Activated T-helper 1 cell treated with anti-CD3 and anti-CD28 coated beads, Interleukin-2, amount 50 U/mL, for 16 hours (primary cell): ENCODE results near the gene SLCO4A1.

ENCODE experiments used
- DNase-seq, 2 donors: peaks; one replicate each; pipeline ENCODE4 v3.0.0-alpha.2; 2020; ENCODE audit warnings: low read depth in 1 of 2, low spot score in 1 of 2

The SLCO4A1 gene

DNA sequence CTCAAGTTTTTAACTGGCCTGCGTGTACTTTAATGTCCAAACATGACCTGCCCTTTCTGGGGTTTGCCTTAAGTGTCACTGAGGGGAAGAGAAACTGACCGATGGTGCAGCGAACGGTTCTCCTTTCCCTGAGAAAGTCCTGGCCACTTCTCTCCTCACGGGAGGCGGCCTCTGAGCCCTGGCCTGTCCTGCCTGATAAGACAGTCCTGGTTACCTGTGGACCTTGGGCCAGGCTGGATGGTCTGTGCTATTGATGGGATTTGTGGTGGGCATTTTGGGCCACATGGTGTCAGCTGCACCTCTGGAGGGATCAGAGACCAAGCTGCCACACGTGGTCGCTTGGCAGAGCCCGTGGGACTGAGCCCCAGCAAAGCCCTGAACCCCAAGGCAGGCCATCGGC is 54.7 kb downstream of the SLCO4A1 start:
- no peak for DNase-seq

DNA sequence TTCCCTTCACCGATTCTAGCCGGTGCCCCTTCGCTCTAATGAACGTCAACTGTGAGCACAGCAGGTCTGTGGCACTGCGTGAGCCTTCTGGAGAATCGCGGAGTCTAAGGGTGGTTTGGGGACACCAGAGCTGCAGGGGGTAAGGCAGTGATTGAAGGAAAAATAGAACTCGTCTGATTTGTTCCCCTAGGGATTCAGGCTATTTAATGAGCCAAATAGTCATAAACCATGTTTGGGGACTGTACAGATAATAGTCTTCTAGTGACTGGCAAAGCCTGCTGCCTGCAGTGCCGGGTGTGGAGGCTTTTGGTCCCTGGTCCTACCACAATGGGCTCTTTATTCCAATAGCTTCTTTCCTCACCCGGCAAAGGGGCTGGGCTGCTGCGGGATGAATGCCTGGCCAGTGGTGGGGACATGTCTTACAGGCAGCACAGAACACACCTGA is 55.2 kb downstream of the SLCO4A1 start:
- no peak for DNase-seq

- DNase-seq: no peak
Observed at GRCh38 chr20:62698231-62698630, 55.9 kb downstream of the SLCO4A1 start.

- no peak for DNase-seq
Observed at GRCh38 chr20:62699296-62699695, 57.0 kb downstream of the SLCO4A1 start.

DNA sequence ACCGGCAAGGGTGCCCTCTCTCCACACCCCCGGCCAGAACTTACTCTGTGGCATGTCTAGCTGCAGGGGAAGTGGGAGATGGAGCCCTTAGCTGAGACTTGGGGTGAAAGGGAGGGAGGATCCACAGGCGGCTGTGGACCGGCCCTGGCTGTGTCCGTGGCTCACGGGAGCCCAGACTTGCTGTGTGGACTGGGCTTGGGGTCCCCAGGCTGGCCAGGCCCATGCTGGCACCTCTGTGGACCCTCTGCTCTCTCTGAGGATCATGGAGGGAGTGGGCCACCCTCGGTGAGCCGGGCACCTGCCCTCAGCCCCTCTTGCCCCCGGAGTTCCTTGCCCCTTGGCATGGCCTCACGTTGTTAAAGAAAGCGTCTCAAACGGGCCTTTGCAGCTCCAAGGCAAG is 57.4 kb downstream of the SLCO4A1 start:
- DNase-seq: no peak

DNA sequence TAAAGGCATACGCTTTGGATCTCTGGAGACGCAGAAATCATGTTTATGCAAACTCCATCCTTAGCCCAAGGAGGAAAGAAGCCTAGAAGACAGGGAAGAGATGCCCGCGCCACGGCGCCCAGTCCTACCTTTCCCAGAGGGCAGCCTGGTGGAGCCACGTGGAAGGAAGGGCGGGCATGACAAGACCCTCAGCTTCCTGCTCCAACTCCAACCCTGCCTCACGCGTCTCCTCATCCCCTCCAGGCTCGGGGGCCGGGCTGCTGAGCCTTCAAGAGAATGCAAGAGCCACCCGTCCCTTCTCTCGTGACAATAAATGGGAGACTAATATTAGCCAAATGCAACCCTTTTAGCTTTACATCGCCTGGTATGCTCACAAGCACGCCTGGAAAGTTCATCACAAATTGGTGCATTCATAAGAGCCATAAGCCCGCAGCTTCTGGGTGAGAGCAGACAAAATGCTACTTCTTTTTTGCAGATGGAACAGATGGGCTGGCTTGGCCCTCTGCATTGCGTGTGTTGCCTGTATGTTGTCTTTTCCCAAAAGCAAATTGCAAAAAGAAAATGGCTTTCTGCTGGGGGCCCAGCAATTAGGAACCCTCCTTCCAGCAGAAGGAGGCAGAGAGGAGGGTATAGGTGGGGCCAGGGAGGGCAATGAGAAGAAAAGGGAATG is 58.1 kb downstream of the SLCO4A1 start:
- no peak for DNase-seq

- DNase-seq: no peak
Observed at GRCh38 chr20:62701161-62702012, 59.1 kb downstream of the SLCO4A1 start.

- no peak for DNase-seq
Observed at GRCh38 chr20:62702013-62702300, 59.7 kb downstream of the SLCO4A1 start.

GRCh38 chr20:62702895-62703852 is 60.9 kb downstream of the SLCO4A1 start:
- no peak for DNase-seq

DNA sequence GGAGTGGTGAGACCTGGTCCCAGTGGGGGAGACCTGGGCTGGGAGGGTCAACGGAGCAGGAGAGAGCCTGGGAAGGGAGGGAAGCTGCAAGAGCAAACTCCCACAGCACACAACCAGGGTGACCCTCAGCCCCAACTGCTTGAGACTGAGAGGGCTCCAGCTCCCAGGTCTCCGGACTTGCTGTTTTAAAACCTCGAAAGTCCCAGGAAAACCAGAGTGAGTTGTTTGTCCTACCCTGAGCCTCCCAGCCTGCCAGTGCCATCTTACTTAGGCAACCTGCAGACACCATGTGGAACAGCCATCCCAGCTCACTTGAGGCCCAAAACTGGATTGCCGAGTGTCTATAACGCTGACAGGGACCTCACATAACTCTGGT is 61.5 kb downstream of the SLCO4A1 start:
- DNase-seq: no peak

DNA sequence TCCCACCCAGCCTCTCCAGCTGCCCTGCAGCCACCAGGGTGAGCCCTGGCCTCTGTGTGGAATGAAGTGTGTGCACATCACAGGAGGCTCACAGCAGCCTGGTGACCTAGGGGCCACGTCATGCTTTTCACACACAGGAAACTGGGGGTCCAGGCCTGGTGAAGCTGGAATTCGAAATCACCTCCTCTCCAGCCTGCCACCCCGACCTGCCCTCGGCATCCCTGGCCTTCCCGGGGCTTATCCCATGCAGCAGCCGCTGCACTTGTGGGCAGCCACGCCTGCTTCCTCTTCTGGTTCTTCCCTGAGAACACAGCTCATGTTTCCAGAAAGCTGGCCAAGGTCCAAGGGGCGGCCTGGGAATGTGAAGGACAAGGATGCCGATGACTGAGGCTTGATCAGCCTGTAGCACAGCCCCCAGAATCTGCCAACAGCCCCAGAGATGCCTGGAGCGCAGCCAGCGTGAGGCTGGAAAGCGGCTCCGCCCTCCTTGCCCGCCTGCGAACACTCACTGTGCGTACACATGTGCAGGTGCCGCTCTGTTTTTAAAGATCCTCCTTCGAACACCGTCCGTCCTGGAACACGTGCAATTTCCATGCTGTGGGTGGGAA is 62.1 kb downstream of the SLCO4A1 start:
- DNase-seq: no peak

GRCh38 chr20:62705627-62706026 is 63.3 kb downstream of the SLCO4A1 start:
- DNase-seq: no peak

GRCh38 chr20:62706344-62706743 is 64.0 kb downstream of the SLCO4A1 start:
- no peak for DNase-seq

DNA sequence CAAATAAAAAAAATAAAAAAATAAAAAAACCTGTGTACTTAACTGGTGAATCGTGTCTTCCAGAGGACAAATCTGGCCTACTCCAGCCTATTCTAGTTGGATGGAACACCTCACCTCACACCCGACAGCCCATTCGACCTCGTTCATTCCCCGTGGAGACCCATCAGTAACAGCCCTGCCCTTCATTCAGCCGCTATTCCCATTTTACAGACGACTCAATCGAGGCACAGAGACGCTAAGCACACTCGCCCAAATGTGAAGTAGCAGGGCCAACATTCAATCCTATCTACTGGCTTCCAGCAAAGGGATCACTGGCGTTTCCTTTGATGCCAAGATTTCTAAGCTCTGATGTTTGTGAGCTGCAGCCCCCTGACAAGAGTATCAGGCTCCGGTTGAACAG is 64.6 kb downstream of the SLCO4A1 start:
- no peak for DNase-seq

GRCh38 chr20:62707276-62707920 is 65.1 kb downstream of the SLCO4A1 start:
- no peak for DNase-seq

GRCh38 chr20:62707921-62708521 is 65.7 kb downstream of the SLCO4A1 start:
- no peak for DNase-seq

DNA sequence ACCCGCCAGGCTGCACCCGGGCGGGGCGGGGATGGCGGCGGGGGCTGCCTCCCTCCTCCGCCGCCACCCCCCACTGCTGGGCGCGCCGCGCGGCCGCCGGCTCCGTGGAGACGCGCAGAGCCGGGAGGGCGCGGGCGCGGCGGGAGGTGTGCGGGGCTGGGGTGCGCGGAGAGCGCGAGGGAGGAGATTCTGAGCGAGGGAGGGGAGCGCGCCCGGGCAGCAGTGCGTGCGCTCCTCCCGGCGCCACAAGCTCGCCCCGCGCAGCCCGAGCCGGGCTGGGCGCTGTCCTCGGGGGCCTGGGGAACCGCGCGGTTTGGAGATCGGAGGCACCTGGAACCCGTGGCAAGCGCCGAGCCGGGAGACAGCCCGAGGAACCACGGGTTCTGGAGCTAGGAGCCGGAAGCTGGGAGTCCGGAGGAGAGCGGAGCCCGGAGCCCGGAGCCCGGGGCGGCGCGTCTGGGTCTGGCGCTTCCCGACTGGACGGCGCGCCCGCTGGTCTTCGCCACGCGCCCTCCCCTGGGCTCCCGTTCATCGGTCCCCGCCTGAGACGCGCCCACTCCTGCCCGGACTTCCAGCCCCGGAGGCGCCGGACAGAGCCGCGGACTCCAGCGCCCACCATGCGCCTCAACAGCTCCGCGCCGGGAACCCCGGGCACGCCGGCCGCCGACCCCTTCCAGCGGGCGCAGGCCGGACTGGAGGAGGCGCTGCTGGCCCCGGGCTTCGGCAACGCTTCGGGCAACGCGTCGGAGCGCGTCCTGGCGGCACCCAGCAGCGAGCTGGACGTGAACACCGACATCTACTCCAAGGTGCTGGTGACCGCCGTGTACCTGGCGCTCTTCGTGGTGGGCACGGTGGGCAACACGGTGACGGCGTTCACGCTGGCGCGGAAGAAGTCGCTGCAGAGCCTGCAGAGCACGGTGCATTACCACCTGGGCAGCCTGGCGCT is 66.6 kb downstream of the SLCO4A1 start, which contains the start of gene NTSR1:
TSS of gene NTSR1 (plus strand) at position 246 of the 946 bp plus-strand sequence. CDS start at position 618, 372 bp downstream.
- DNase-seq: no peak

- no peak for DNase-seq
Observed at GRCh38 chr20:62709537-62709905, 67.2 kb downstream of the SLCO4A1 start.

- DNase-seq: no peak
Observed at GRCh38 chr20:62710221-62710885, 68.0 kb downstream of the SLCO4A1 start.
